ENCODE measurements around the gene NHS. TPM values are rescaled to one million over a fixed set of nuclear protein-coding genes. Genes with fewer than 3 reads are reported as not detected.

Gene NHS
- total RNA-seq, 1 donor from 2014 or later: 8.3 TPM

- Mint-ChIP-seq H3K27me3 (ENCODE audit: low read depth) (no peaks in the 10 kb centered on the region), H3K27ac (no peak overlapping the region), H3K4me1 (ENCODE audit: low read depth) (peaks cover 5% of the 10 kb centered on the region), H3K9me3 (no peaks in the 10 kb centered on the region), H3K36me3 (ENCODE audit: low read depth) (no peaks in the 10 kb centered on the region), H3K4me3 (ENCODE audit: low read depth) (no peak overlapping the region)
- no peak for DNase-seq (ENCODE audit: low spot score)
- intact Hi-C loops (cut with micrococcal nuclease): no loop called here
Observed at GRCh38 chrX:17638731-17639130, 263.7 kb downstream of the NHS start.

GRCh38 chrX:17642891-17643290 is 267.9 kb downstream of the NHS start:
- intact Hi-C loops (cut with micrococcal nuclease): no loop called here
- no peak for DNase-seq (ENCODE audit: low spot score)
- Mint-ChIP-seq H3K27me3 (ENCODE audit: low read depth) (no peaks in the 10 kb centered on the region), H3K9me3 (no peaks in the 10 kb centered on the region), H3K27ac (no peak overlapping the region), H3K4me3 (ENCODE audit: low read depth) (no peak overlapping the region), H3K36me3 (ENCODE audit: low read depth) (no peaks in the 10 kb centered on the region), H3K4me1 (ENCODE audit: low read depth) (peaks cover 5% of the 10 kb centered on the region)

GRCh38 chrX:17643528-17643927 is 268.5 kb downstream of the NHS start:
- DNase-seq (ENCODE audit: low spot score): no peak
- no peak overlapping the region for H3K4me3 Mint-ChIP-seq (ENCODE audit: low read depth)
- H3K36me3 Mint-ChIP-seq (ENCODE audit: low read depth): no peaks in the 10 kb centered on the region
- H3K4me1 Mint-ChIP-seq (ENCODE audit: low read depth): peaks cover 5% of the 10 kb centered on the region
- H3K27ac Mint-ChIP-seq: no peak overlapping the region
- intact Hi-C loops (cut with micrococcal nuclease): no loop called here
- H3K27me3 Mint-ChIP-seq (ENCODE audit: low read depth): no peaks in the 10 kb centered on the region
- H3K9me3 Mint-ChIP-seq: no peaks in the 10 kb centered on the region

- intact Hi-C loops (cut with micrococcal nuclease): no loop called here
- no peak overlapping the region for H3K4me3 Mint-ChIP-seq (ENCODE audit: low read depth)
- H3K27me3 Mint-ChIP-seq (ENCODE audit: low read depth): no peaks in the 10 kb centered on the region
Observed at GRCh38 chrX:17644001-17644400, 269.0 kb downstream of the NHS start.

GRCh38 chrX:17654116-17654515 is 279.1 kb downstream of the NHS start:
- peaks cover 18% of the 10 kb centered on the region for H3K4me1 Mint-ChIP-seq (ENCODE audit: low read depth)
- H3K4me3 Mint-ChIP-seq (ENCODE audit: low read depth): no peak overlapping the region
- H3K27ac Mint-ChIP-seq: peak overlapping the region; percentile 80
- intact Hi-C loops (cut with micrococcal nuclease): loop anchor here (10.0 kb wide), 1 partner anchor 59 kb away; no protein-coding TSS in a partner anchor
- H3K9me3 Mint-ChIP-seq: peaks cover 5% of the 10 kb centered on the region
- DNase-seq (ENCODE audit: low spot score): peak; percentile 8
- H3K27me3 Mint-ChIP-seq (ENCODE audit: low read depth): peaks cover 7% of the 10 kb centered on the region
- peaks cover 4% of the 10 kb centered on the region for H3K36me3 Mint-ChIP-seq (ENCODE audit: low read depth)

More at GRCh38 chrX:17644001-17644400, 269.0 kb downstream of the NHS start:
- Mint-ChIP-seq H3K4me1 (ENCODE audit: low read depth) (peaks cover 5% of the 10 kb centered on the region), H3K27ac (no peak overlapping the region), H3K9me3 (no peaks in the 10 kb centered on the region), H3K36me3 (ENCODE audit: low read depth) (no peaks in the 10 kb centered on the region)
- DNase-seq (ENCODE audit: low spot score): no peak

GRCh38 chrX:17655211-17656034 is 280.4 kb downstream of the NHS start:
- peaks cover 7% of the 10 kb centered on the region for H3K27me3 Mint-ChIP-seq (ENCODE audit: low read depth)
- H3K36me3 Mint-ChIP-seq (ENCODE audit: low read depth): peaks cover 4% of the 10 kb centered on the region
- peaks cover 18% of the 10 kb centered on the region for H3K4me1 Mint-ChIP-seq (ENCODE audit: low read depth)
- H3K9me3 Mint-ChIP-seq: peaks cover 5% of the 10 kb centered on the region
- peak overlapping the region; percentile 72 for H3K27ac Mint-ChIP-seq
- intact Hi-C loops (cut with micrococcal nuclease): loop anchor here (10.0 kb wide), 1 partner anchor 61 kb away; no protein-coding TSS in a partner anchor
- DNase-seq (ENCODE audit: low spot score): peak; percentile 8
- peak overlapping the region; percentile 82 for H3K4me3 Mint-ChIP-seq (ENCODE audit: low read depth)

- Mint-ChIP-seq H3K9me3 (peaks cover 5% of the 10 kb centered on the region), H3K4me1 (ENCODE audit: low read depth) (peaks cover 18% of the 10 kb centered on the region), H3K27ac (peak overlapping the region; percentile 72), H3K27me3 (ENCODE audit: low read depth) (peaks cover 7% of the 10 kb centered on the region), H3K4me3 (ENCODE audit: low read depth) (peak overlapping the region; percentile 82), H3K36me3 (ENCODE audit: low read depth) (peaks cover 4% of the 10 kb centered on the region)
- DNase-seq (ENCODE audit: low spot score): no peak
- intact Hi-C loops (cut with micrococcal nuclease): loop anchor here (10.0 kb wide), 1 partner anchor 61 kb away; no protein-coding TSS in a partner anchor
Observed at GRCh38 chrX:17656035-17656418, 281.0 kb downstream of the NHS start.

GRCh38 chrX:17656556-17656955 is 281.6 kb downstream of the NHS start:
- Mint-ChIP-seq H3K27ac (no peak overlapping the region), H3K27me3 (ENCODE audit: low read depth) (peaks cover 7% of the 10 kb centered on the region), H3K9me3 (peaks cover 5% of the 10 kb centered on the region), H3K4me1 (ENCODE audit: low read depth) (peaks cover 18% of the 10 kb centered on the region), H3K36me3 (ENCODE audit: low read depth) (peaks cover 4% of the 10 kb centered on the region), H3K4me3 (ENCODE audit: low read depth) (peak overlapping the region; percentile 37)
- no peak for DNase-seq (ENCODE audit: low spot score)
- intact Hi-C loops (cut with micrococcal nuclease): loop anchor here (10.0 kb wide), 1 partner anchor 62 kb away; no protein-coding TSS in a partner anchor

- Mint-ChIP-seq H3K4me1 (ENCODE audit: low read depth) (no peaks in the 10 kb centered on the region), H3K36me3 (ENCODE audit: low read depth) (no peaks in the 10 kb centered on the region), H3K27me3 (ENCODE audit: low read depth) (no peaks in the 10 kb centered on the region), H3K4me3 (ENCODE audit: low read depth) (no peak overlapping the region), H3K9me3 (no peaks in the 10 kb centered on the region), H3K27ac (no peak overlapping the region)
- intact Hi-C loops (cut with micrococcal nuclease): no loop called here
- no peak for DNase-seq (ENCODE audit: low spot score)
Observed at GRCh38 chrX:17662391-17662790, 287.4 kb downstream of the NHS start.

- Mint-ChIP-seq H3K9me3 (peaks cover 5% of the 10 kb centered on the region), H3K36me3 (ENCODE audit: low read depth) (peaks cover 3% of the 10 kb centered on the region), H3K27me3 (ENCODE audit: low read depth) (no peaks in the 10 kb centered on the region), H3K4me1 (ENCODE audit: low read depth) (peaks cover 14% of the 10 kb centered on the region), H3K27ac (peak overlapping the region; percentile 72), H3K4me3 (ENCODE audit: low read depth) (no peak overlapping the region)
- no peak for DNase-seq (ENCODE audit: low spot score)
- intact Hi-C loops (cut with micrococcal nuclease): no loop called here
Observed at GRCh38 chrX:17668929-17669328, 293.9 kb downstream of the NHS start.

- Mint-ChIP-seq H3K27ac (no peak overlapping the region), H3K36me3 (ENCODE audit: low read depth) (peaks cover 3% of the 10 kb centered on the region), H3K4me3 (ENCODE audit: low read depth) (no peak overlapping the region), H3K4me1 (ENCODE audit: low read depth) (peaks cover 14% of the 10 kb centered on the region), H3K9me3 (peaks cover 5% of the 10 kb centered on the region), H3K27me3 (ENCODE audit: low read depth) (no peaks in the 10 kb centered on the region)
- intact Hi-C loops (cut with micrococcal nuclease): no loop called here
- DNase-seq (ENCODE audit: low spot score): no peak
Observed at GRCh38 chrX:17669458-17669857, 294.5 kb downstream of the NHS start.

- intact Hi-C loops (cut with micrococcal nuclease): no loop called here
- no peak for DNase-seq (ENCODE audit: low spot score)
- Mint-ChIP-seq H3K27ac (no peak overlapping the region), H3K4me3 (ENCODE audit: low read depth) (no peak overlapping the region), H3K4me1 (ENCODE audit: low read depth) (peaks cover 16% of the 10 kb centered on the region), H3K9me3 (peaks cover 5% of the 10 kb centered on the region), H3K27me3 (ENCODE audit: low read depth) (no peaks in the 10 kb centered on the region), H3K36me3 (ENCODE audit: low read depth) (peaks cover 3% of the 10 kb centered on the region)
Observed at GRCh38 chrX:17669891-17670290, 294.9 kb downstream of the NHS start.

GRCh38 chrX:17670874-17671273 is 295.9 kb downstream of the NHS start:
- Mint-ChIP-seq H3K9me3 (peaks cover 5% of the 10 kb centered on the region), H3K27ac (no peak overlapping the region), H3K4me3 (ENCODE audit: low read depth) (no peak overlapping the region), H3K27me3 (ENCODE audit: low read depth) (no peaks in the 10 kb centered on the region), H3K36me3 (ENCODE audit: low read depth) (peaks cover 3% of the 10 kb centered on the region), H3K4me1 (ENCODE audit: low read depth) (peaks cover 16% of the 10 kb centered on the region)
- intact Hi-C loops (cut with micrococcal nuclease): no loop called here
- DNase-seq (ENCODE audit: low spot score): no peak

Measured in activated T-helper 2 cell treated with anti-CD3 and anti-CD28 coated beads, Interferon-gamma antibody, Interleukin-2, Interleukin-4, amounts not matched to agents 10 μg/mL and 5 μg/mL and 100 μg/mL, durations not matched to agents 14 hours and 24 hours and 36 hours (primary cell).